Gastroesophageal sphincter (tissue), 4 donors: Measurements from ENCODE around the gene PLA1A. TPM values are rescaled to one million over a fixed set of nuclear protein-coding genes. Genes with fewer than 3 reads are reported as not detected.

Experiments used
- ATAC-seq: fragments of 150-250 bp; one replicate; pipeline ENCODE4 v1.9.1; 2016; ENCODE audit warnings: mild to moderate bottlenecking, moderate library complexity
- H3K27ac ChIP-seq, 4 donors: fragments of 200-600 bp; sonication (generic) in 3 of 4; 1 replicate in 3 of 4; 2 replicates in 1 of 4; pipeline ENCODE4 v1.5.1; 2016 to 2019
- H3K27me3 ChIP-seq: fragments of 200-600 bp; sonication (generic); one replicate; pipeline ENCODE4 v1.5.1; 2019
- H3K36me3 ChIP-seq, 2 donors: fragments of 200-600 bp; sonication (generic); one replicate each; pipeline ENCODE4 v1.5.1; 2019; ENCODE audit warnings: control low read depth in 1 of 2
- H3K4me1 ChIP-seq, 3 donors: fragments of 200-600 bp; sonication (generic); 1 replicate in 2 of 3; 2 replicates in 1 of 3; pipeline ENCODE4 v1.5.1; 2016 to 2019; ENCODE audit warnings: control low read depth in 2 of 3
- H3K4me3 ChIP-seq, 2 donors: fragments of 200-600 bp; sonication (generic); one replicate each; pipeline ENCODE4 v1.5.1; 2019; ENCODE audit warnings: mild to moderate bottlenecking in 1 of 2, moderate library complexity in 1 of 2
- H3K9me3 ChIP-seq, 3 donors: fragments of 200-600 bp; sonication (generic); one replicate each; pipeline ENCODE4 v1.5.1; 2017 to 2019; ENCODE audit warnings: control low read depth in 2 of 3
- CTCF ChIP-seq, 4 experiments: fragments of 200-600 bp in 2 of 4; fragments of 450-650 bp in 2 of 4; sonication (generic) in 1 of 4; IDR thresholded peaks; one replicate each; pipeline ENCODE4 v1.5.1; 2017 to 2019; ENCODE audit warnings: antibody characterized with exemption in 4 of 4, mild to moderate bottlenecking in 2 of 4, moderate library complexity in 2 of 4
- EP300 ChIP-seq: sonication (generic); formaldehyde crosslinking; IDR thresholded peaks from one replicate; pipeline ENCODE4 v1.6.1; 2017; ENCODE audit warnings: antibody characterized with exemption, mild to moderate bottlenecking
- POLR2A ChIP-seq, 2 donors: fragments of 450-650 bp; IDR thresholded peaks; one replicate each; pipeline ENCODE4 v1.6.1; 2017; ENCODE audit warnings: antibody characterized with exemption in 2 of 2, mild to moderate bottlenecking in 2 of 2, moderate library complexity in 1 of 2
- POLR2AphosphoS5 ChIP-seq: sonication (generic); formaldehyde crosslinking; IDR thresholded peaks from one replicate; pipeline ENCODE4 v1.6.1; 2017; ENCODE audit warnings: antibody characterized with exemption
- WGBS, 2 donors: methylation state at CpG; one replicate each; pipeline ENCODE4 v1.1.5; 2018; ENCODE audit warnings: low coverage in 1 of 2; 5-methylcytosine and 5-hydroxymethylcytosine counted together
- total RNA-seq, 4 donors: library from RNA; depleted of rRNA; stranded (reverse); fragments of >200 nt; gene quantifications; one replicate each; pipeline ENCODE4 v1.1.0, GENCODE V29; 2016

PLA1A gene
- total RNA-seq, 4 donors from 2014 or later, result 0.50 to 1.8 (median 1.4) TPM

DNA sequence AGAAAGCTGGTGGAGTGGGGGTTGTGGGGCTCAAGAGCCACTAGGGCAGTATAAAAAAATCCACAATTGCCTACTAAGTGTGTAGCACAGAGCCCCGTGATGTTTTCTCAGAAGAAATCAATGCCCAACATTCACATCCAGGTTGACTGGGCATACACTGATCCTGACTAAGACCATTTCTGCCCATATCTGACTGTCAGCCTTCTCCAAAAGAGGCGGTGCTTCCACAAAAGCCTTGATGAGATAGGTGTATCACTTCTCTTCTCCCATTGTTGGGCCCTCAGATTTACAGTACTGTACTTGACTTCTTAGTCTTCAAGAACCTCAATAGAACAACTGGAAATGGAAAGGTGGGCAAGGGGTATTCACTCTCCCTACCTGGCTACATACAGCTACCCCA lies 61.3 kb downstream of the PLA1A start:
- no peak for ATAC-seq
- Histone ChIP-seq H3K4me3 (peak overlapping the region; percentile 45 to 49), H3K9me3 (no peaks in the 10 kb centered on the region), H3K27ac (peak overlapping the region in 3 of 4 donors; percentile 80 to 83 (median 83)), H3K36me3 (peaks cover 0 to 4% of the 10 kb centered on the region in 2 donors), H3K27me3 (no peaks in the 10 kb centered on the region), H3K4me1 (peaks cover 4 to 56% (median 8%) of the 10 kb centered on the region in 3 donors)
- no peak for TF ChIP-seq EP300
- TF ChIP-seq CTCF (IDR thresholded peaks at IDR 0.05), result no peak
- no peak for TF ChIP-seq POLR2A (IDR thresholded peaks at IDR 0.05)
- no peak for TF ChIP-seq POLR2AphosphoS5
- 50 to 72% methylated on average over 1 to 2 of the region's 2 CpGs for whole genome bisulfite sequencing, 2 donors

DNA sequence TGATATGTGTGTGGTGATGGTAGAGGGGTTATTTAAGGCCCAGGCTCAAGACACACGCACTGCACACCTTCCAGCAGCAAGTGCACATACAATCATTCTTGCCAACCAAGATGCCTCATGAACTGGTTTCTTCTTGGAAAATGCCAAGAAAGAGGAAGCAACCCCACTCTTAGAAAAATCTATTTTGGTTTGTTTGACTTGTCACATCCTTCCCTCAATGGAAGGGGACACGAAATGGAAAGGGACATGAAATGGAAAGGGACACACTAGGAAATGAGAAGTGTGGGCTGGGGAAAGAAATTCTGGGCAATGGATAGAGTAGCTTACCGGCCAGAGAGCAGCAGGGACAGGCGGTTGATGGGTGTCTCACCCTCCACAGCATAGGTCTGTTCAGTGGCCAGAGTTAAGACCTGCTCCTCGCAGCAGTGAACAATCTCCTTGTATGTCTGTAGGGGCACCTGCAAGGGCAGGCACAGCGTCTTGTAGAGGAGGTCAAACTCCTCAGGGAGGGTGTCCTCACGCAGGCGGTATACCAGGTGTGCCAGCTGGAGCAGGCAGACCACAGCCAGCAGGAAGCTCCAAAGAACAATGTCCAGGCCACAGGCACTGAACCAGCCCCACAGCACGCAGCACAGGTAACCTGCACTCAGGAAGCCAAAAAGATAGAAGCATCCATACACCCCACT lies 62.1 kb downstream of the PLA1A start:
- peaks cover 0 to 3% of the 10 kb centered on the region in 2 donors for H3K36me3 ChIP-seq
- peak; percentile 20 for ATAC-seq
- no peaks in the 10 kb centered on the region for H3K9me3 ChIP-seq
- 44 to 64% methylated on average over 5 to 6 of the region's 9 CpGs for whole genome bisulfite sequencing, 2 donors
- TF ChIP-seq POLR2AphosphoS5 (no peak), CTCF (IDR thresholded peaks at IDR 0.05) (no peak), EP300 (no peak), POLR2A (IDR thresholded peaks at IDR 0.05) (no peak)
- peaks cover 4 to 56% (median 8%) of the 10 kb centered on the region in 3 donors for H3K4me1 ChIP-seq
- H3K27ac ChIP-seq, result peak overlapping the region; percentile 80 to 83 (median 82)
- no peaks in the 10 kb centered on the region for H3K27me3 ChIP-seq
- H3K4me3 ChIP-seq, result peak overlapping the region; percentile 45 to 49

DNA sequence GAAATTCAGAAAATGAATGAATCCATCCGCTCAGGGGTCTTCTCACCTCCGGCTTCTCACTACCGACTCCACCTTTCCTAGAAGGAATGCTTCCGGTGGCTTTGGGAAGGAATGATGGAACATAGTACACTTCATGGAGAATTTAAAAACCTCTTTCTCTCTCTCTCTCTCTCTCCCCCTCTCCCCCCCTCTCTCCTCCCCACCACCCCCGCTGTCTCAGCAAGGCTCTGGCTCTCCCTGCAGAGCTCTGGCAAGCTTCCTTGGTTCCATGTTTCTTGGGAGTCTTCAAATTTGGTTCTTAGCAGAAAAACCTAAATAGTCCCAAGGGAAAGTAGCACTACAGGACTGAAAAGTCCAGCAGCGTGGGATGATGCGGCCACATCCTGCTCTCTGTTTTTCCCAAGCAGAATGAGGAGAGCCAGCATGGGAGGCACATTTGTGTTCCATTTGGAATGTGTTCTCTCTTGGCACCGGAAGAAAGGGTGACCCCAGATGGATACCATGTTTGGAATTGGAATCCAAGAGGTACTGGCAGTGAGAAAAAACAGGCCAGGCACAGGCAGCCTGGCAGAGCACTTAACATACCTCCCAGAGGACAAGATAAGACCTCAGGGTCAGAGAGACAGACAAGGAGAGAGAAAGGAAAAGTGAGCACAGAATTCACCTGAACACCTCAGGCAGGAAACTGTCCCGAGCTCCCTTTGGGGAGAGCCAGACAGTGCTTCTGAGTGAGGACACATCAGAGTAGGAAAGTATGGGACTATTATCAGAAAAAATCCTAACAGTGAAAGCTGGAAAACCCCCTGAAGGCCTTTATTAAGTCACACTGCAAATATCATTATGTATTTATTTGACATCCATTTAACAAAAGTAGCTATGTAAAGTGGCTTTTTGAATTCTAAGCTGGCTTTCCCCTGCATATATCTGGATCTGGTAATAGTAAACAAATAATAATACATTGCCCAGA lies 63.1 kb downstream of the PLA1A start, which contains the start of gene POPDC2:
Gene POPDC2 (minus strand): TSS at position 116 of the 967 bp plus-strand sequence. CDS start 166 bp downstream, outside the sequence.
- peak; percentile 81 for ATAC-seq
- H3K27ac ChIP-seq, result peak within 1 kb of the TSS; percentile 80 to 83 (median 82)
- peaks cover 4 to 56% (median 8%) of the 10 kb centered on the region in 3 donors for H3K4me1 ChIP-seq
- no peaks in the 10 kb centered on the region for H3K27me3 ChIP-seq
- no peaks in the 10 kb centered on the region for H3K9me3 ChIP-seq
- TF ChIP-seq EP300 (no peak), POLR2AphosphoS5 (peak; percentile 69), POLR2A (IDR thresholded peaks at IDR 0.05) (peak in 1 of 2 donors; percentile 28), CTCF (IDR thresholded peaks at IDR 0.05) (no peak)
- H3K36me3 ChIP-seq, result peaks cover 0 to 3% of the 10 kb centered on the region in 2 donors
- WGBS, 2 donors, result 36 to 37% methylated on average over 5 to 8 of the region's 9 CpGs
- H3K4me3 ChIP-seq, result peak within 1 kb of the TSS; percentile 45 to 49

DNA sequence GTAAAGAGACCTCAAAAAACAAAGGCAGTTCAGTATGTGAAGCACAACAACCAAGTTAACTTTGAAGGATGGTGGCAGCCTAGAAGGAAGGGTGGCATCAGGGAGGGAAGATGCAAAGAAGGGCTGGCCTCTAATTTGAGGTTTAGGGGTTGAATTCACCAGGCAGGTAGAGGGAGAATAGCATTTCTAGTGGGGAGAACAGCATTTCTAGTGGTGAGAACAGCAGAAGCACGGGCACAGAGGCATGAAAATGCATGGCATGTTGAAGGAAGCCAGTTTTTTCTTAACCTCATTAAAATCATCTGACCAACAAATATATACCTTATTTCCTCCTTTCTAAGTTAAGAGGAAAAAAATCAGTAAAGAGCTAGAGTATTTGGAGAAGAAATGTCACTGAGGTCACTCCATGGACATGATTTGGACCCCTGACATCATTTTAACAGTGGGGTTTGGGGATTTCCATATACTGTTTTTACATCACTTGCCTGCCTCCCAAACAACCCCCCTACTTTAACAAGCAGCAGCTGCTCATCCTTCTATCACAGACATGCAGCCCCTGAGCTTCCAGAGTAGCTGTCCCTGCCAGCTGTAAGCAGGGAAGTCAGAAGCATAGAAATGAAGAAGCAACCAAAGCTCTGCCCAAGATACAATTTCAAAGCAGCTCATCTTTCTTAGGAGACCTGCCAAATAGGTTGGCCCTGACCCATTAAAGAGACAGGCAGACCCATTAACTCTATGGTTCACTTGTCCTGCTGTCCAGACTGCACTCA lies 65.1 kb downstream of the PLA1A start:
- WGBS, 2 donors, result 21 to 67% methylated on average over 1 of the region's 1 CpG
- peak overlapping the region; percentile 40 to 83 (median 76) for H3K27ac ChIP-seq
- H3K4me1 ChIP-seq, result peaks cover 4 to 49% (median 8%) of the 10 kb centered on the region in 3 donors
- H3K36me3 ChIP-seq, result peaks cover 0 to 7% of the 10 kb centered on the region in 2 donors
- ATAC-seq, result no peak
- H3K27me3 ChIP-seq, result no peaks in the 10 kb centered on the region
- H3K9me3 ChIP-seq, result no peaks in the 10 kb centered on the region
- TF ChIP-seq POLR2A (IDR thresholded peaks at IDR 0.05) (no peak), CTCF (IDR thresholded peaks at IDR 0.05) (peak in 1 of 4 experiments; percentile 10), POLR2AphosphoS5 (no peak), EP300 (no peak)
- no peak overlapping the region for H3K4me3 ChIP-seq
